HEK293T (cell line): ENCODE measurements around the gene GABRA4.

Source experiments
- FOXM1 ChIP-seq: fragments of 450-650 bp; IDR thresholded peaks from 2 replicates; pipeline ENCODE4 v1.6.1; 2017; ENCODE audit warnings: mild to moderate bottlenecking, borderline replicate concordance
- SP1 ChIP-seq: fragments of 450-650 bp; IDR thresholded peaks from 2 replicates; pipeline ENCODE4 v1.6.1; 2017

- TF ChIP-seq FOXM1, result no peak
- TF ChIP-seq SP1, result no peak
Measured at GRCh38 chr4:46967631-46968030, 25.8 kb downstream of the GABRA4 start.
